NCI-H1048 (cell line): ENCODE results near the gene RAB3A.

ENCODE experiments used
- DNase-seq: peaks from one replicate; lab custom pipeline; 2025; lab: John Stamatoyannopoulos, UW

The RAB3A gene

DNA sequence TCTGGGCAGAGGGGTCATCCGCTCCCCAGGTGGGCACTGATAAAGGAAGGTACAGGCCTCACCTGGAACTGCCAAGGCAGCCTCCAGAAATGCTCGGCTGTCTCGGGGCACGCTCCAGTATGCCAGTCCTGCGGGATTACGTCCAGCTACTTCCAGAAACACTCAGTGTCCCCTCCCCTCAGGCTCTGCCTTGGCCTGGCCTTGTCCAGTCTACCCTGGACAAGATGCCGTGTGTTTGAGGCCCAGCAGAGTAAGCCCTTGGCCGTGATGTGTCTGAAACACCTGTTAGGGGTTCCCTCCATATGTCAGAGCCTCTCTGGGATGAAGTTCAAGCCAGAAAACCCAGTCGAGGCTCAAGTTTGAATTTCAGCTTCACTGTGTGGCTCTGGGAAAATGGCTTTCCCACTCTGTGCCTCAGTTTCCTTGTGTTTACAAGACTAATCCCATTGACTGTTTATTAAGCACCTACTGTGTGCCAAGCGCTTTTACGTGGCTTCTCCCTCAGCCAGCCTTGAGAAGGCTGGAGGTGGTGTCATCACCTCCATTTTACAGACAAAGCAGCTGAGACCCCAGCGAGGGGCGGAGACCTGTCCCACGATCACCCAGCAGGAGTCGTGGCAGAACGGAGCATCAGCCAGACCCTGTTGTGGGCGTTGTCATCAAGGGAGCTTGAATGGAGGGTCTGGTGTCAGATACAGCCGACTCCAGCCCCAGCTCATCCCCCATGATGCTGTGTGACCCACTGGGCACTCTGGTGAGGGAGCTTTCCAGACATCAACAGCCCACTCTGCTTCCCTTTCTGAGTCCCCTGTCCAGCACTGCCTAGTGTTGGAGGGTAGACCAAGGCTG is 52.8 kb downstream of the RAB3A start:
- DNase-seq: no peak

DNA sequence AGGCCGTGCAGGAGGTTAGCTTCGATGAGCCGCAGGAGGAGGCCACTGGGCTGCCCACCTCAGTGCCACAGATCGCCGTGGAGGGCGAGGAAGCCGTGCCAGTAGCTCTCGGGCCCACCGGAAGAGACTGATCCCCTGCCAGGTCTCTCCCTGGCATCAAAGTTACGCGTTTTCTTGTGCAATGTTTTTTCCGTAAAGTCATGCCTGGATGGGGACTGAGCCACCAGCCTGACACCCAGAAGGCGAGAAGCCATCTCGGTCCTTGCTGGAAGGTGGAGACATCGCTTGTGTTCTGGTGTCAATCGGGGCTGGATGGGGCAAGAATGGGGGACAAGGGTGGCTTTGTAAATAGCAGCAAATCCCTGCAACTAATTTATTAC is 54.3 kb downstream of the RAB3A start:
- no peak for DNase-seq

DNA sequence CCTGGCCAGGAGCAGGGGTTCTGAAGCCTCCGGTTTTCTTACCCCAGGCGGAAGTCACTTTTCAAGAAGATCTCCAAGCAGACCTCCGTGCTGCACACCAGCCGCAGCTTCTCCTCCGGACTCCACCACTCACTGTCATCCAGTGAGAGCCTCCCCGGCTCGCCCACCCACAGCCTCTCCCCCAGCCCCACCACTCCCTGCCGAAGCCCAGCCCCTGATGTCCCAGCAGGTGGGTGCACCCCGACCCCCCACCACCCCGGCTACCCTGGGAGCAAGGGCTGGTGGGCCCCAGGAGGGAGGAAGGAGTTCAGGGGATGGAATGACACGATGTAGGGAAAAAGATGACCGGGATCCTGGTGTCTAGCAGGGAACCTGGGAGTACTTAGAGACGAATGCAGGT is 56.4 kb downstream of the RAB3A start:
- no peak for DNase-seq
